Activated CD4-positive, alpha-beta T cell treated with anti-CD3 and anti-CD28 coated beads for 36 hours (primary cell): ENCODE data around the gene SLAMF6. TPM values are rescaled to one million over a fixed set of nuclear protein-coding genes. Genes with fewer than 3 reads are reported as not detected.

Experiments used
- ATAC-seq: fragments of 200-7000 bp; cut with Tn5 transposase; one replicate; pipeline ENCODE4 v1.10.0; 2021; ENCODE audit warnings: mild to moderate bottlenecking, moderate library complexity
- CTCF ChIA-PET: fragments of 350-600 bp; sonication (Branson Sonifier 250); formaldehyde crosslinking; loops from one replicate; lab custom pipeline; 2021; ENCODE audit warnings: antibody characterized with exemption; lab: Charles Lee
- POLR2A ChIA-PET: fragments of 350-600 bp; sonication (Branson Sonifier 250); formaldehyde crosslinking; loops from one replicate; lab custom pipeline; 2021; ENCODE audit warnings: antibody characterized with exemption, inconsistent platforms; lab: Charles Lee
- DNase-seq: peaks from one replicate; pipeline ENCODE4 v3.0.0-alpha.2; 2020
- H3K27ac Mint-ChIP-seq: one replicate; pipeline ENCODE4 v1.8.0; 2021; ENCODE audit warnings: mixed read lengths
- H3K27me3 Mint-ChIP-seq: one replicate; pipeline ENCODE4 v1.8.0; 2021; ENCODE audit warnings: mixed read lengths
- H3K36me3 Mint-ChIP-seq: one replicate; pipeline ENCODE4 v1.8.0; 2021; ENCODE audit warnings: low read depth, mixed read lengths
- H3K4me1 Mint-ChIP-seq: one replicate; pipeline ENCODE4 v1.8.0; 2021; ENCODE audit warnings: mixed read lengths
- H3K4me3 Mint-ChIP-seq: one replicate; pipeline ENCODE4 v1.8.0; 2021; ENCODE audit warnings: mild to moderate bottlenecking, moderate library complexity, mixed read lengths
- H3K9me3 Mint-ChIP-seq: one replicate; pipeline ENCODE4 v1.8.0; 2021; ENCODE audit warnings: low read depth, mixed read lengths
- intact Hi-C, 2 experiments: fragments of 100-400 bp; cut with DNase I in 1 of 2; cut with micrococcal nuclease in 1 of 2; formaldehyde crosslinking; loops; one replicate each; pipeline versions ENCODE4 v1.14.2 to v1.15.1; 2022 to 2024; cut with DNase I, micrococcal nuclease
- total RNA-seq, 2 experiments: library from RNA; stranded (reverse); gene quantifications; one replicate each; pipeline ENCODE4 v1.2.3, GENCODE V29; 2021

The SLAMF6 gene
- total RNA-seq, 2 experiments from 2014 or later = 45.9 to 55.0 TPM

DNA sequence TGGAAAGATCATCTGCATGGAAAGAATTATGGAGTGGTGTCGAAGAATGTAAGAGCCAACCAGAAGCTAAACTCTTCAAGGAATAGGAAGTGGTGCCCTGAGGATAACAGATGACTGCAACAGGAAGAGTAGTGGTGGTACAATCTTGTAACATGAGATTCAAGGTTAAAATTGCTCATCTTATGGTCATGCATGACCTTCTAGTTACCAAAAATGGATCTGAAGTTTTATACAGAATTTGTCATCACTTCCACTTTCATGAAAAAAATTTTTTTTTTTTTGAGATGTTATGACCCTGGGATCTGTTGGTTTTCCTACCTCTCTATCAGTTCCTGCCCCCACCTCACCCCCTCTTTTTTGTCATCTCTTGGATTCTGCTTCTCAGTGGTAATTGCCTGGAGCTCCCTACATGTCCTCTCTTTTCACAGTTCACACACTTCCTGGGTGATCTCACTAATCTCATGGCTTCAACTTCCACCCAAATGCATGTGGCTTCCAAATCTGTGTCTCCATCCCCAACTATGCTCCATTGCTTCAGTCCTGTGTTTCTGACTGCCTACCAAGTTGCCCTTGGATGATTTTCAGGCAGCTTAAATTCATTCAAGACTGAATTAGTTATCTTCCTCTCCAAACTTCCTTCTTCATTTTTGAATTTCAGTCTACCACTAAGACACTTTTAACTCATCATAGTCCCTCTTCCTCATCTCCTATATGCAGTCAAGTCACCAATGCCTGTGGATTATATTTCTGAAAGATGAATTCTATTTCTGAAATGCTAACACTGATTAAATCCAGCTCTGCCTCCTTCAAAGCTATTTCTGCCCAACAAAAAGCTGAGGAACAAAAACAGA is 48.4 kb downstream of the SLAMF6 start:
- CTCF ChIA-PET = interaction anchor here (0.5 to 1.3 kb wide), 11 partner anchors 10 to 150 kb away, joined by 3 to 8 read pairs (median 4); no protein-coding TSS in a partner anchor
- DNase-seq (no peak), ATAC-seq (peak; percentile 93)
- Mint-ChIP-seq H3K27ac (no peak overlapping the region), H3K27me3 (no peaks in the 10 kb centered on the region), H3K4me3 (no peak overlapping the region), H3K36me3 (peaks cover 3% of the 10 kb centered on the region), H3K4me1 (peaks cover 6% of the 10 kb centered on the region), H3K9me3 (peaks cover 9% of the 10 kb centered on the region)
- POLR2A ChIA-PET = interaction anchor here (0.6 to 1.2 kb wide), 4 partner anchors 35 to 1459 kb away, joined by 3 to 4 read pairs (median 4); no protein-coding TSS in a partner anchor
- intact Hi-C loops = loop anchor here in 1 of 2 experiments (1.0 kb wide), 2 partner anchors 14 to 20 kb away; no protein-coding TSS in a partner anchor

DNA sequence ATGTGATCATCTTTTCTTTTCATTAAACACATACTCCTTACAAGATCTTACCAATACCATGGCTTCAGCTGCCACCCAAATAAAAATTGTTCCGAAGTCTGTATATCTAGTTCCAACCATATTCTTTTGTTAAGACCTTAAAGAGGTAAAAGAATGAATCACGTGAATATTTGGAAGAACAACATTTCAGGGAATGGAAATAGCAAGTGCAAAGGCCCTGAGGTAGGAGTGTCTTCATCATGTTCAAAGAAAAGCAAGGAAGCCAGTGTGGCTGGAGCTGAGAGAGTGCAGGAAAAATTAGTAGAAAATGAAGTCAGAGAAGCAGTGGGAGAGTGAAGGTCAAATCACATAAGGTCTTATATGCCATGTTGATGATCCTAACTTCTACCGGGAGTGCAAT is 50.9 kb downstream of the SLAMF6 start:
- H3K27ac Mint-ChIP-seq = no peak overlapping the region
- H3K4me1 Mint-ChIP-seq = peaks cover 15% of the 10 kb centered on the region
- peaks cover 7% of the 10 kb centered on the region for H3K36me3 Mint-ChIP-seq
- ChIA-PET CTCF (interaction anchor here (0.9 to 1.8 kb wide), 3 partner anchors 18 to 134 kb away, joined by 4 to 6 read pairs (median 5); no protein-coding TSS in a partner anchor), POLR2A (no interaction called here)
- ATAC-seq = no peak
- DNase-seq = no peak
- no peak overlapping the region for H3K4me3 Mint-ChIP-seq
- intact Hi-C loops = no loop called here
- H3K27me3 Mint-ChIP-seq = no peaks in the 10 kb centered on the region
- no peaks in the 10 kb centered on the region for H3K9me3 Mint-ChIP-seq

DNA sequence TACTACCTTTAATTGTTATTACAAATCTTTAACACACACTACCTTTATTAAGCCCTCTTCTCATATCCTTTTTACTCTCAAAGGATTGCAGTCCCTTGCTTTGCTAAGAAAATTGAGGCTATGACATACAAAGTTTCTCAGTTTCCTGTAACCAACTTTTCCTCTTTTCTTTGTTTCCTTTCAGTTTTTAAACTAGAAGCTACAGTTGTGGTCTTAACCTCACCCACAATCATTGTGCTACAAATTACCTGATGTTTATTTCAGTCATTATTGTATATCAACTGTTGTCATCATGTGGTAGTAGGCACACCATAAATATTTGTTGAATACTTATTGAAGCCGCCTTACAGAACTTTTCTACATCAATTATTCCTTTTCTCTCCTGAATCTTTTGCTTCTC is 51.8 kb downstream of the SLAMF6 start:
- CTCF ChIA-PET = interaction anchor here (0.6 to 2.6 kb wide), 7 partner anchors 11 to 136 kb away, joined by 3 to 15 read pairs (median 4); no protein-coding TSS in a partner anchor
- Mint-ChIP-seq H3K27me3 (no peaks in the 10 kb centered on the region), H3K27ac (no peak overlapping the region), H3K4me3 (no peak overlapping the region), H3K36me3 (peaks cover 7% of the 10 kb centered on the region), H3K9me3 (no peaks in the 10 kb centered on the region), H3K4me1 (peaks cover 24% of the 10 kb centered on the region)
- DNase-seq (no peak), ATAC-seq (peak; percentile 25)
- POLR2A ChIA-PET = interaction anchor here (0.6 kb wide), 1 partner anchor 97 kb away, joined by 3 read pairs; no protein-coding TSS in a partner anchor
- intact Hi-C loops = loop anchor here (1.0 to 2.0 kb wide), 4 partner anchors 11 to 49 kb away; no protein-coding TSS in a partner anchor

DNA sequence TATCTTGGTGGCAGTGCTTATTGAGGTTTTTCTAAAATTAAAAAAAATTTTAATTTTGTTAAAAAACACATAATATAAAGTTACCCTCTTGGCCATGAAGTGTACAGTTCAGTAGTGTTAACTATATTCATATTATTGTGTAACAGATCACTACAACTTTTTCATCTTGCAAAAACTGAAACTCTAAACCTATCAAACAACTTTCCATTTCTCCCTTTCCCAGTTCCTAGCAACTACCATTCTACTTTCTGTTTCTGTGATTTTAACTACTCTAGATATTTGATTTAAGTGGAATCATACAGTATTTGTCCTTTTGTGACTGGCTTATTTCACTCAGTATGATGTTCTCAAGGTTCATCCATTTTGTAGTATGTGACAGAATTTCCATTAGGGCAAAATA is 55.5 kb downstream of the SLAMF6 start:
- Mint-ChIP-seq H3K36me3 (peaks cover 14% of the 10 kb centered on the region), H3K4me3 (no peak overlapping the region), H3K9me3 (peaks cover 7% of the 10 kb centered on the region), H3K27me3 (no peaks in the 10 kb centered on the region), H3K27ac (peak overlapping the region; percentile 83), H3K4me1 (peaks cover 56% of the 10 kb centered on the region)
- CTCF ChIA-PET = interaction anchor here (0.8 to 1.3 kb wide), 2 partner anchors 14 to 140 kb away, joined by 3 to 4 read pairs; no protein-coding TSS in a partner anchor
- POLR2A ChIA-PET = no interaction called here
- intact Hi-C loops = no loop called here
- ATAC-seq (peak; percentile 31), DNase-seq (no peak)

DNA sequence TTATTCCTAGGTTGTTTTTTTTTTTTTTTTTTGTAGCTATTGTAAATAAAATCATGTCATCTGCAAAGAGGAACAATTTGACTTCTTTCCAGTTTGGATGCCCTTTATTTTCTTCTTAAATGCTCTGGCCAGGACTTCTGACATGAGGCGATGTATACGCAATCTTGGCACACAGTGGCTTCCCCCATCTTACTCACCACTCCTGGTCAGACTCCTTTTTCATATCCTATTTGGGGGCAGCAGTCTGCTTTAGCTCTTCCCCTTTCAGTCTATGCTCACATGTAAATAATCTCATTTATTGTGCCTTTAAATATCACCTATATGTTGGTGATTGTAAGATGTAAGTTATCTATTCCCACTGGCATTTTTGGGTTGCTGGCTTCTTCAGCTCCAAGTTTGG is 56.1 kb downstream of the SLAMF6 start:
- Mint-ChIP-seq H3K4me1 (peaks cover 61% of the 10 kb centered on the region), H3K4me3 (no peak overlapping the region), H3K27ac (peak overlapping the region; percentile 49), H3K36me3 (peaks cover 14% of the 10 kb centered on the region), H3K9me3 (peaks cover 7% of the 10 kb centered on the region), H3K27me3 (no peaks in the 10 kb centered on the region)
- DNase-seq (no peak), ATAC-seq (no peak)
- intact Hi-C loops = no loop called here
- ChIA-PET POLR2A (no interaction called here), CTCF (interaction anchor here (1.3 kb wide), 1 partner anchor 14 kb away, joined by 4 read pairs; no protein-coding TSS in a partner anchor)

DNA sequence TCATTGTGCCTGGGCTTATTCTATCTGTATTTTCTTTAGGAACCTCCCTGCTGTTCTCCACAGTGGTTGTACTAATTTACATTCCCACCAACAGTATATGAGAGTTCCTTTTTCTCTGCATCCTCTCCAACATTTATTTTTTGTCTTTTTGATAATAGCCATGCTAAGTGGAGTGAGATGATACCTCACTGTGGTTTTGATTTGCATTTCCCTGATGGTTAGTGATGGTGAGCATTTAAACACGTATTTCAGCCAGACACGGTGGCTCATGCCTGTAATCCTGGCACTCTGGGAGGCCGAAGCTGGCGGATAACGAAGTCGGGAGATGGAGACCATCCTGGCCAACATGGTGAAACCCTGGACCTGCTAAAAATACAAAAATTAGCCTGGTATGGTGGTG is 57.9 kb downstream of the SLAMF6 start:
- Mint-ChIP-seq H3K4me1 (peaks cover 76% of the 10 kb centered on the region), H3K27me3 (no peaks in the 10 kb centered on the region), H3K4me3 (no peak overlapping the region), H3K36me3 (peaks cover 14% of the 10 kb centered on the region), H3K27ac (peak overlapping the region; percentile 66), H3K9me3 (peaks cover 7% of the 10 kb centered on the region)
- ATAC-seq = no peak
- intact Hi-C loops = no loop called here
- ChIA-PET CTCF (interaction anchor here (0.7 to 2.1 kb wide), 3 partner anchors 8 to 143 kb away, joined by 3 to 5 read pairs (median 4); no protein-coding TSS in a partner anchor), POLR2A (no interaction called here)
- DNase-seq = no peak

DNA sequence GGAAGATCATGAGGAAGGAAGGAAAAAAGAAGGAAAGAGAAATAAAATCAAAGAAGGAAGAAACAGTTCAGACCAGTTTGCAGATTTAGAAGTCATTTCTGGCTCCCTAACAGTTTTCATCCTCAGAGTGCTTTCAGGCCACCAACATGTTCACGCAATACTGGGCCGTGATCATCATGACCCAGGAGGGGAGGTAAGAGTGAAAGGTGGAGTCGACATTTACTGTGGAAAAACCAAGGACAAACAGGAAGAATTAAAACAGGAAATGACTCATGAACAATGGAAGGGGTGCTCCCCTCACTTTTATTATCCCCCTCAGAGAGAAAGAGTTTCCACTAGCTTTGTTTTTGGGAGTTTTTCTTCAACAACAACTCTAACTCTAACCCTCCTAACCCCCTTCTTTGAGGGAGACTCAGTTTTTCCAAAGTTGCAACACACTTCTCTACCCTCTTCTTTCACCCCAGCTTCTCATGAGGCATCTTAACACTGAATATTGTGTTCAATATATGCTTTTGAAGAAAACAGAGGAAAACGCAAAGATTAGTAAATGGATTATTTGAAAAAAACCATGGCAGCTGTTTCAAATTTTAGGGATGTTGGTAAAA is 62.3 kb downstream of the SLAMF6 start:
- DNase-seq = peak; percentile 60
- Mint-ChIP-seq H3K36me3 (peaks cover 6% of the 10 kb centered on the region), H3K4me3 (peak overlapping the region; percentile 57), H3K4me1 (peaks cover 85% of the 10 kb centered on the region), H3K9me3 (peaks cover 5% of the 10 kb centered on the region), H3K27ac (peak overlapping the region; percentile 98), H3K27me3 (no peaks in the 10 kb centered on the region)
- ChIA-PET CTCF (interaction anchor here (0.6 to 3.2 kb wide), 5 partner anchors 9 to 59 kb away, joined by 3 to 15 read pairs (median 3); no protein-coding TSS in a partner anchor), POLR2A (no interaction called here)
- intact Hi-C loops = loop anchor here (1.0 to 5.0 kb wide), 5 partner anchors 11 to 212 kb away; no protein-coding TSS in a partner anchor
- ATAC-seq = peak; percentile 60

DNA sequence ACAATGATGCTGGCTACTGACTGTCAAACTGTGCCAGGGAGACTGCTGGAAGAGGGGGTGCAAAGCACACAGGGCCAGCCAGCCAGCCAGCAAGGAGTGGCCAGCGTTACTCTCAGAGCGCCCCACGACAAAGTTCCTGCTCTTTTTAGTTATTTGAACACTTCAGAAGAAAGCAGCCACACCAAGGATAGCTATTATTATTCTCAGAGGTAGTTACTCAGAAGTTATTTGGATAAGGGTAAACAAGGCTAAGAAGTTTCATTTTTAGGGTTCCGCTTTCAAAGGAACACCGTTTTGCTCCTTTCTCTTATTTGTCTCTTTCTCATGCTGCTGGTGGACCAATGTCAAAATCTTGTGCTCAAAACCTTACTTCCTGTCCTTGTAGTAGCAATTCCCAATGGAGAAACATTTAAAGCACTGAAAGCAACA is 62.8 kb downstream of the SLAMF6 start:
- ChIA-PET POLR2A (no interaction called here), CTCF (interaction anchor here (0.6 to 3.2 kb wide), 2 partner anchors 10 to 37 kb away, joined by 3 to 15 read pairs; no protein-coding TSS in a partner anchor)
- Mint-ChIP-seq H3K4me1 (peaks cover 85% of the 10 kb centered on the region), H3K4me3 (peak overlapping the region; percentile 57), H3K27ac (peak overlapping the region; percentile 98), H3K36me3 (peaks cover 3% of the 10 kb centered on the region), H3K27me3 (no peaks in the 10 kb centered on the region), H3K9me3 (peaks cover 2% of the 10 kb centered on the region)
- DNase-seq = peak; percentile 42
- ATAC-seq = peak; percentile 40
- intact Hi-C loops = loop anchor here (1.0 to 5.0 kb wide), 5 partner anchors 11 to 212 kb away; no protein-coding TSS in a partner anchor

DNA sequence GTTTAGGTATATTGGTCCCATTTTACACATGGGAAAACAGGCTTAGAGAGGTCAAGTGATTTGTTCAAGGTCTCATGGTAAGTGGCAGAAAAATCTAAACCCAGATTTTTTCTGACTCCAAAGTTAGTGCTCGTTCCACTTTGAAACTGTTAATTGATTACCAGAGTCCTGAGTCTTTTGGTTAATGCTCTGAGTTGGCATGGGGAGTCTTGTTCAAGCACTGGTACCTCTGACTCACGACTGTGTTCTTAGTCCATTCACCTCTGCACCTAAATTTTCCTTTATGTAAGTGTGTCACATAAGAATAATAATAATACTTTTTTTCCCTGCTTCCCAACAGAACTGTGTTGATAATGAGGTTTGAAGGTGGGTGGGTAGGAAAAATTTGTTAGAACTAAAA is 63.4 kb downstream of the SLAMF6 start:
- CTCF ChIA-PET = interaction anchor here (1.0 to 3.2 kb wide), 4 partner anchors 10 to 215 kb away, joined by 3 to 15 read pairs (median 4); no protein-coding TSS in a partner anchor
- ATAC-seq (peak; percentile 57), DNase-seq (no peak)
- POLR2A ChIA-PET = no interaction called here
- Mint-ChIP-seq H3K4me1 (peaks cover 86% of the 10 kb centered on the region), H3K36me3 (peaks cover 1% of the 10 kb centered on the region), H3K9me3 (no peaks in the 10 kb centered on the region), H3K4me3 (peak overlapping the region; percentile 57), H3K27ac (peak overlapping the region; percentile 98), H3K27me3 (no peaks in the 10 kb centered on the region)
- intact Hi-C loops = loop anchor here (1.0 to 5.0 kb wide), 5 partner anchors 12 to 213 kb away; no protein-coding TSS in a partner anchor

DNA sequence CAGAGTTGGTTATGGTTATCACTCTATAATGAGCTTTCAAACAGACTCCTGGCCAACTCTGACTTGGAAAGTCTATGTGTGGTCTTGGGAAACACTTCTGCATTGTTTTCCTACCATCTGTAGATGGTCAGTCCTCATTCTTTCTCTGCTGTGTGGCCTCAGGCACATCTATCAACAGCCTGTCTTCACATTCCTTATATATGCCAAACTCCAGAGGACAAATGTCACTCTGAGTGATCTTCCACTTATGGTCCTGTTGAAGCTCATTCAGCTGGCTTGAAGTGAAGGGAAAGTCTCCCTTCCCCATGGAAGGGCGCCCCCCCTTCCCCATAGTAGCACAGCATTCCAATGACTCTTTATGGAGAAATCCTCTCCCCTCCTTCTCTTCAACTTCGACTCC is 64.0 kb downstream of the SLAMF6 start:
- CTCF ChIA-PET = interaction anchor here (0.6 to 3.2 kb wide), 7 partner anchors 11 to 216 kb away, joined by 3 to 15 read pairs (median 3); no protein-coding TSS in a partner anchor
- H3K4me1 Mint-ChIP-seq = peaks cover 86% of the 10 kb centered on the region
- H3K4me3 Mint-ChIP-seq = peak overlapping the region; percentile 57
- peak overlapping the region; percentile 98 for H3K27ac Mint-ChIP-seq
- intact Hi-C loops = no loop called here
- DNase-seq (no peak), ATAC-seq (no peak)
- no peaks in the 10 kb centered on the region for H3K9me3 Mint-ChIP-seq
- H3K36me3 Mint-ChIP-seq = peaks cover 1% of the 10 kb centered on the region
- H3K27me3 Mint-ChIP-seq = no peaks in the 10 kb centered on the region
- POLR2A ChIA-PET = no interaction called here
